Right lobe of liver (tissue), 6 donors: Measurements from ENCODE around the gene XPA. TPM values are rescaled to one million over a fixed set of nuclear protein-coding genes. Genes with fewer than 3 reads are reported as not detected.

Source experiments
- ATAC-seq, 4 donors: fragments of 200-7000 bp; cut with Tn5 transposase; one replicate each; pipeline ENCODE4 v1.9.1; 2020; ENCODE audit warnings: mild to moderate bottlenecking in 4 of 4, moderate library complexity in 4 of 4
- DNase-seq, 3 donors: peaks; one replicate each; pipeline ENCODE4 v3.0.0-alpha.2; 2020
- H3K27ac ChIP-seq, 3 donors: fragments of 200-600 bp; one replicate each; pipeline ENCODE4 v1.8.0; 2022
- H3K27me3 ChIP-seq, 2 donors: fragments of 200-600 bp; one replicate each; pipeline ENCODE4 v1.8.0; 2022
- H3K36me3 ChIP-seq, 4 donors: fragments of 200-600 bp; sonication (generic) in 1 of 4; one replicate each; pipeline versions ENCODE4 v1.5.1 to v1.8.0; 2017 to 2022; ENCODE audit warnings: control low read depth in 1 of 4
- H3K4me1 ChIP-seq, 4 donors: fragments of 200-600 bp; sonication (generic) in 1 of 4; one replicate each; pipeline versions ENCODE4 v1.5.1 to v1.8.0; 2017 to 2022; ENCODE audit warnings: control low read depth in 1 of 4
- H3K4me3 ChIP-seq, 3 donors: fragments of 200-600 bp; one replicate each; pipeline ENCODE4 v1.8.0; 2022
- H3K9me3 ChIP-seq, 4 donors: fragments of 200-600 bp; sonication (generic) in 1 of 4; one replicate each; pipeline versions ENCODE4 v1.5.1 to v1.8.0; 2017 to 2022; ENCODE audit warnings: control low read depth in 1 of 4
- POLR2A ChIP-seq: fragments of 450-650 bp; IDR thresholded peaks from one replicate; pipeline ENCODE4 v1.6.1; 2017; ENCODE audit warnings: antibody characterized with exemption, mild to moderate bottlenecking
- WGBS: methylation state at CpG from one replicate; pipeline ENCODE4 v1.1.6; 2018; ENCODE audit warnings: low coverage, low lambda C conversion rate; ENCODE audit not compliant: insufficient coverage; ENCODE audit errors: missing lambda C conversion rate; 5-methylcytosine and 5-hydroxymethylcytosine counted together
- intact Hi-C, 2 donors: fragments of 100-400 bp; cut with DNase I; formaldehyde crosslinking; loops; one replicate each; pipeline versions ENCODE4 v1.11.2 to v1.14.1; 2022
- total RNA-seq, 6 experiments: library from RNA; depleted of rRNA in 2 of 6; stranded (reverse); fragments of >200 nt in 2 of 6; fragmentation: NEBNext Ultra II Directional in 3 of 6; extraction: Animal tissue kit (Norgen Biotek cat#: 25700) in 3 of 6; gene quantifications; one replicate each; pipeline versions ENCODE4 v1.1.0 to v1.2.4, GENCODE V29; 2016 to 2023
- TF ChIP-seq, protein P1 (sequence below), 4 donors: fragments of 200-600 bp in 3 of 4; fragments of 450-650 bp in 1 of 4; IDR thresholded peaks; one replicate each; pipeline versions ENCODE4 v1.5.1 to v1.8.0; 2016 to 2022; ENCODE audit warnings: antibody characterized with exemption in 4 of 4, mild to moderate bottlenecking in 2 of 4
- donor health status: DM: no; HTN: yes; CAD: no.
- donor health status: DM: no; HTN: no; CAD: no.
- donor health status: DM: no; HTN: no; CAD: no.
- donor health status: DM: no; HTN: yes; CAD: no.
- donor health status: DM: no; HTN: yes; CAD: no.

XPA gene
- total RNA-seq, 6 experiments from 2014 or later = 4.4 to 9.0 (median 6.7) TPM

DNA sequence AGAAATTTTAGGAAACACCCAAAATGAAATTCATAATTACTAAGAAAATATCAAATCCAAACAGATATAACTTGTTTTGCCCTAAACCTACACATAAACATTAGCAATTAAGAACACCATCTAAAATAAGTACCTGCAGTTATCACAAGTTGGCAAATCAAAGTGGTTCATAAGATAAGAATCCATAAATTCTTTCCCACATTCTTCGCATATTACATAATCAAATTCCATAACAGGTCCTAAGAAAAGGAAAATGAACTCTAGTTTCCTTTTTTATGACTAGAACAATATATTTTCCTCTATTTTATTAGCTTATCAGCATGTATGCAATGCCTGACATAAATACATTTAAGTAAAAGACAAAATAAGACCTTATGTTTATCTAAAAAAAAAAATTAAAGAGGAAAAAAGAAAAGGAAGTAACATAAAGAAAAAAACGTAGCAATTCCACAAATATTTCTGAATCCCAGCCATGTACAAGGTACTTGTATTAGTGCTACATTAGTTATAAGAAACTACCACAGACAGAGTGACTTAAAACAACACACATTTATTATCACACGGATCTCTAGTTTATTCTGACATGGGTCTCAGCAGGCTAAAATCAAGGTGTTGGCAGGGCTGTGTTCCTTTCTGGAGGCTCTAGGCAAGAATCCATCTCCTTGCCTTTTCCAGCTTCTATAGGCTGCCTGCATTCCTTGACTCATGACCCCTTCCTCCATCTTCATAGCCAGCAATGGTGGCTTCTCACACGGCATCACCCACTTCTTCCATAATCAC lies 7.5 kb downstream of the XPA start:
- DNase-seq = no peak
- H3K27me3 ChIP-seq = no peaks in the 10 kb centered on the region
- no peak overlapping the region for H3K4me3 ChIP-seq
- no peak overlapping the region for H3K27ac ChIP-seq
- peaks cover 0 to 23% (median 2%) of the 10 kb centered on the region in 4 donors for H3K4me1 ChIP-seq
- H3K36me3 ChIP-seq = peaks cover 0 to 50% (median 11%) of the 10 kb centered on the region in 4 donors
- 55% methylated on average over 4 of the region's 4 CpGs for WGBS
- intact Hi-C loops = no loop called here
- no peaks in the 10 kb centered on the region for H3K9me3 ChIP-seq
- TF ChIP-seq, protein P1, sequence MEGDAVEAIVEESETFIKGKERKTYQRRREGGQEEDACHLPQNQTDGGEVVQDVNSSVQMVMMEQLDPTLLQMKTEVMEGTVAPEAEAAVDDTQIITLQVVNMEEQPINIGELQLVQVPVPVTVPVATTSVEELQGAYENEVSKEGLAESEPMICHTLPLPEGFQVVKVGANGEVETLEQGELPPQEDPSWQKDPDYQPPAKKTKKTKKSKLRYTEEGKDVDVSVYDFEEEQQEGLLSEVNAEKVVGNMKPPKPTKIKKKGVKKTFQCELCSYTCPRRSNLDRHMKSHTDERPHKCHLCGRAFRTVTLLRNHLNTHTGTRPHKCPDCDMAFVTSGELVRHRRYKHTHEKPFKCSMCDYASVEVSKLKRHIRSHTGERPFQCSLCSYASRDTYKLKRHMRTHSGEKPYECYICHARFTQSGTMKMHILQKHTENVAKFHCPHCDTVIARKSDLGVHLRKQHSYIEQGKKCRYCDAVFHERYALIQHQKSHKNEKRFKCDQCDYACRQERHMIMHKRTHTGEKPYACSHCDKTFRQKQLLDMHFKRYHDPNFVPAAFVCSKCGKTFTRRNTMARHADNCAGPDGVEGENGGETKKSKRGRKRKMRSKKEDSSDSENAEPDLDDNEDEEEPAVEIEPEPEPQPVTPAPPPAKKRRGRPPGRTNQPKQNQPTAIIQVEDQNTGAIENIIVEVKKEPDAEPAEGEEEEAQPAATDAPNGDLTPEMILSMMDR (IDR thresholded peaks at IDR 0.05) = no peak
- no peak for TF ChIP-seq POLR2A
- ATAC-seq = no peak

DNA sequence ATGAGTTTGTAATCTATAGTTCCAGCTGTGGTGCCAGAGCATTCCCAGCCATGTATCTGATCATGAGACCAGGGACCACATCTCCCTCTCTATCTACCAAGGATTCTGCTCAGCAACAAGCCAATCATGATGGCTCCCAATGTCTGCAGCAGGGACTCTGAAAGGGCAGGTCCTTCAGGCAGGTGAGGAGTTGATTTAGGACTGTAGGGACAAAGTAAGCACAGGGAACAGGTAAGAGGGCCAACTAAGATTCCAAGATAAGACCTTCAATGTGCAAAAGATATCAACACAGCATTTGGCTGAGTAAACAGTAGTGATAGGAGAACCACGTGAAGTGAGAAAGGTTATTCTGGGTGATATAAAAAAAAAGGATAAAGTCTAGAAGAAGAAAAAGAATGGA lies 8.5 kb downstream of the XPA start:
- TF ChIP-seq, protein P1 (IDR thresholded peaks at IDR 0.05) = no peak
- no peak for TF ChIP-seq POLR2A
- no peak overlapping the region for H3K27ac ChIP-seq

DNA sequence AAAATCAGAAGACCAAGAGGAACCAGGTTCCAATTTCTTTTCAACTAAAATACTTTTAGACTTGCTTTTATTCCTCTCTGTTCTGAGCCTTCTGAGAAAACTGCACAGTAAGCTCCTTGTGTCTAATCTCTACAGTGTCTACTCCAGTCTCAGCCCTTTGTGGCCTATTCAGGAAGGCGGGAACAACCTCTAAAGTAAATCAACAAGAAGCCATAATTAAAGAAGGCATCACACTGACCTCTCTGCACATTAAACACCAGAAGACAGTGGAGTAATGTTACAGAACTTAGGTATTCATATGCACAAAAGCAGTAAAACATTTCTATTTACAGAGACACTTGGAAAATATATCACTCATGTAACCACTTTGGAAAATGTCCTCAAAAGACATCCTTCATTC lies 14.9 kb downstream of the XPA start:
- no peak for ATAC-seq
- WGBS = 63% methylated on average over 1 of the region's 1 CpG
- DNase-seq = no peak
- TF ChIP-seq, protein P1 (IDR thresholded peaks at IDR 0.05) = no peak
- TF ChIP-seq POLR2A = no peak
- no peak overlapping the region for H3K4me3 ChIP-seq
- no peaks in the 10 kb centered on the region for H3K9me3 ChIP-seq
- no peaks in the 10 kb centered on the region for H3K27me3 ChIP-seq
- intact Hi-C loops = no loop called here
- no peaks in the 10 kb centered on the region for H3K4me1 ChIP-seq
- no peak overlapping the region for H3K27ac ChIP-seq
- peaks cover 0 to 54% (median 27%) of the 10 kb centered on the region in 4 donors for H3K36me3 ChIP-seq

More for the DNA sequence above, 8.5 kb downstream of the XPA start:
- ATAC-seq = peak in 3 of 4 donors; percentile 24 to 58 (median 41)
- peaks cover 0 to 59% (median 14%) of the 10 kb centered on the region in 4 donors for H3K36me3 ChIP-seq
- WGBS = 27% methylated on average over 1 of the region's 1 CpG
- no peak for DNase-seq
- H3K27me3 ChIP-seq = no peaks in the 10 kb centered on the region
- H3K9me3 ChIP-seq = no peaks in the 10 kb centered on the region
- no peak overlapping the region for H3K4me3 ChIP-seq
- peaks cover 0 to 15% (median 2%) of the 10 kb centered on the region in 4 donors for H3K4me1 ChIP-seq
- intact Hi-C loops = no loop called here

DNA sequence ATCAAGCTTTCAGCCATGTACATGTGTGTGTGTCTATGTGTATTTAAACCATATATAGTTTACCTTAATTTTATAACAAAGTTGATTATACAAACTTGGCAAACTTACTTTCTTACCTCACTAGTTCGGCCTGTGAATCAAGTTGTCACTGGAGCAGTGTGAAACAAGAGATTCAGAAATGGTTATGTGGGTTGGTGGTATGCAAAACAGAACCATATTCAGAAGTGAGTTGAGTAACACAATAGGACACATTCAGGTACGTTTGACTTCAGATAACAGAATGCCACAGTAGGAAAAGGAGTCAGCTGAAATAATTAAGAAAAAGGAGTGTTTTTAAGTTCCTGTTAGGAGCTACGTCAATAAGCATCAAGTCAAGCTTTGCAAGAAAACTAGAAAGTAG lies 21.5 kb downstream of the XPA start:
- WGBS = 69% methylated on average over 3 of the region's 3 CpGs
- H3K9me3 ChIP-seq = no peaks in the 10 kb centered on the region

More for the DNA sequence above, 21.5 kb downstream of the XPA start:
- intact Hi-C loops = no loop called here
- no peak overlapping the region for H3K27ac ChIP-seq
- H3K36me3 ChIP-seq = peaks cover 0 to 52% (median 25%) of the 10 kb centered on the region in 4 donors
- no peak for DNase-seq
- peaks cover 0 to 10% (median 2%) of the 10 kb centered on the region in 4 donors for H3K4me1 ChIP-seq
- no peak for ATAC-seq
- no peak overlapping the region for H3K4me3 ChIP-seq
- no peaks in the 10 kb centered on the region for H3K27me3 ChIP-seq
- TF ChIP-seq, protein P1 (IDR thresholded peaks at IDR 0.05) = no peak
- TF ChIP-seq POLR2A = no peak
